Ascending aorta (tissue), 2 donors: ENCODE results near the gene FBXL14. TPM values are rescaled to one million over a fixed set of nuclear protein-coding genes. Genes with fewer than 3 reads are reported as not detected.

Experiments used
- DNase-seq, 2 donors: peaks; one replicate each; pipeline ENCODE4 v3.0.0-alpha.2; 2019; ENCODE audit warnings: low spot score in 2 of 2
- H3K27ac ChIP-seq, 2 donors: fragments of 200-600 bp; sonication (generic); one replicate each; pipeline ENCODE4 v1.5.1; 2016 to 2017; ENCODE audit warnings: mild to moderate bottlenecking in 1 of 2
- H3K27me3 ChIP-seq: fragments of 200-600 bp; sonication (generic); one replicate; pipeline ENCODE4 v1.5.1; 2017
- H3K36me3 ChIP-seq, 2 donors: fragments of 200-600 bp; sonication (generic); one replicate each; pipeline ENCODE4 v1.5.1; 2016
- H3K4me1 ChIP-seq, 2 donors: fragments of 200-600 bp; sonication (generic); one replicate each; pipeline ENCODE4 v1.5.1; 2016 to 2017; ENCODE audit warnings: mild to moderate bottlenecking in 1 of 2
- H3K4me3 ChIP-seq, 2 donors: fragments of 200-600 bp; sonication (generic); one replicate each; pipeline ENCODE4 v1.5.1; 2016 to 2017; ENCODE audit warnings: mild to moderate bottlenecking in 1 of 2
- H3K9me3 ChIP-seq, 2 donors: fragments of 200-600 bp; sonication (generic); one replicate each; pipeline ENCODE4 v1.5.1; 2016
- intact Hi-C: fragments of 100-400 bp; cut with DNase I; formaldehyde crosslinking; loops from one replicate; pipeline ENCODE4 v1.15.1; 2023
- total RNA-seq: library from RNA; depleted of rRNA; stranded (reverse); fragments of >200 nt; gene quantifications from one replicate; pipeline ENCODE4 v1.1.0, GENCODE V29; 2016
- TF ChIP-seq, protein P1 (sequence below), 3 experiments: fragments of 200-600 bp in 2 of 3; fragments of 450-650 bp in 1 of 3; sonication (generic) in 2 of 3; IDR thresholded peaks; one replicate each; pipeline ENCODE4 v1.5.1; 2016 to 2019; ENCODE audit warnings: antibody characterized with exemption in 3 of 3, mild to moderate bottlenecking in 1 of 3, moderate library complexity in 1 of 3

Gene FBXL14
- total RNA-seq, 1 donor from 2014 or later, result 14.7 TPM

DNA sequence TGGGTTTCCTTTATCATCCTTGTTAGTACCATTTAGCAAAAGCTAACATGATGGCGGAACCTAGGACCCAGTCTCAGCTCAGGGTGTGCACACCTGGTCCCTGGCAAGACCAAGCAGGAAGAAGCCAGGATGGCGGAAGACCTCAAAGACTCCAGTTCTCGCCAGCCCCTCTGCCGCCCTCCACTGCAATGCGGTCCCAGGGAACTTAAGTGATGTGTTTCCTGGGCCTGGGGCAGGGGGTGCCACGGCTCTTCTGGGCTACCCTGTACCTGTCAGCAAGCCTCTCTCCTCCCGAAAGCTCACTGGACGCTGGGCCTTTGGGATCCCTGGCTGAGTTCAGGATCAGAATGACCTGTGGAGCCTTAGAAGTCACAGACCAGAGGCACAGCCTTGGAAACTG, 71.3 kb downstream of the FBXL14 start:
- H3K36me3 ChIP-seq, result no peaks in the 10 kb centered on the region
- H3K27me3 ChIP-seq, result no peaks in the 10 kb centered on the region
- intact Hi-C loops, result no loop called here
- DNase-seq, result no peak
- TF ChIP-seq, protein P1, sequence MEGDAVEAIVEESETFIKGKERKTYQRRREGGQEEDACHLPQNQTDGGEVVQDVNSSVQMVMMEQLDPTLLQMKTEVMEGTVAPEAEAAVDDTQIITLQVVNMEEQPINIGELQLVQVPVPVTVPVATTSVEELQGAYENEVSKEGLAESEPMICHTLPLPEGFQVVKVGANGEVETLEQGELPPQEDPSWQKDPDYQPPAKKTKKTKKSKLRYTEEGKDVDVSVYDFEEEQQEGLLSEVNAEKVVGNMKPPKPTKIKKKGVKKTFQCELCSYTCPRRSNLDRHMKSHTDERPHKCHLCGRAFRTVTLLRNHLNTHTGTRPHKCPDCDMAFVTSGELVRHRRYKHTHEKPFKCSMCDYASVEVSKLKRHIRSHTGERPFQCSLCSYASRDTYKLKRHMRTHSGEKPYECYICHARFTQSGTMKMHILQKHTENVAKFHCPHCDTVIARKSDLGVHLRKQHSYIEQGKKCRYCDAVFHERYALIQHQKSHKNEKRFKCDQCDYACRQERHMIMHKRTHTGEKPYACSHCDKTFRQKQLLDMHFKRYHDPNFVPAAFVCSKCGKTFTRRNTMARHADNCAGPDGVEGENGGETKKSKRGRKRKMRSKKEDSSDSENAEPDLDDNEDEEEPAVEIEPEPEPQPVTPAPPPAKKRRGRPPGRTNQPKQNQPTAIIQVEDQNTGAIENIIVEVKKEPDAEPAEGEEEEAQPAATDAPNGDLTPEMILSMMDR (IDR thresholded peaks at IDR 0.05), result no peak
- H3K4me3 ChIP-seq, result no peak overlapping the region
- peaks cover 0 to 7% of the 10 kb centered on the region in 2 donors for H3K4me1 ChIP-seq
- H3K9me3 ChIP-seq, result no peaks in the 10 kb centered on the region
- H3K27ac ChIP-seq, result no peak overlapping the region

DNA sequence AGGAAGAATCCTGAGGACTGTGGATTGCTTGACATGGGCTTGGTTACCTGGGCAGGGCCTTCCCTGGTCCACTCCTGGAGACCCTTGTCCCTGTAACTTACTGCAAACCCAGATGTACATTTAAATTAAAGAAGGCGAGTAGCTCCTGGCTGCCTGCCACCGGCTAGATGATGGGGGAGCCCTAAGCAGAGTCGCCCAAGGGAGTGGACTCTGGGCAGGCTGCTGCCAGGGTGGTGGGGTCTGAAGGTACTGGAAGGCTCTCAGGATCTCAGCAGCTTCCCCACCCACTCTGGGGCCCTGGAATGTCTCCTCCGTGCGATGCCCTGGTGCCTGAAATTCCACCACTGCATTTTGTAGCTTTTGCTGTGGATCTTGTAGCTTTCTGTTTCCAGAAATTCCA, 74.7 kb downstream of the FBXL14 start:
- Histone ChIP-seq H3K36me3 (no peaks in the 10 kb centered on the region), H3K27me3 (no peaks in the 10 kb centered on the region), H3K4me3 (no peak overlapping the region), H3K27ac (no peak overlapping the region), H3K4me1 (peaks cover 0 to 7% of the 10 kb centered on the region in 2 donors), H3K9me3 (no peaks in the 10 kb centered on the region)
- TF ChIP-seq, protein P1 (IDR thresholded peaks at IDR 0.05), result no peak
- intact Hi-C loops, result no loop called here
- no peak for DNase-seq

DNA sequence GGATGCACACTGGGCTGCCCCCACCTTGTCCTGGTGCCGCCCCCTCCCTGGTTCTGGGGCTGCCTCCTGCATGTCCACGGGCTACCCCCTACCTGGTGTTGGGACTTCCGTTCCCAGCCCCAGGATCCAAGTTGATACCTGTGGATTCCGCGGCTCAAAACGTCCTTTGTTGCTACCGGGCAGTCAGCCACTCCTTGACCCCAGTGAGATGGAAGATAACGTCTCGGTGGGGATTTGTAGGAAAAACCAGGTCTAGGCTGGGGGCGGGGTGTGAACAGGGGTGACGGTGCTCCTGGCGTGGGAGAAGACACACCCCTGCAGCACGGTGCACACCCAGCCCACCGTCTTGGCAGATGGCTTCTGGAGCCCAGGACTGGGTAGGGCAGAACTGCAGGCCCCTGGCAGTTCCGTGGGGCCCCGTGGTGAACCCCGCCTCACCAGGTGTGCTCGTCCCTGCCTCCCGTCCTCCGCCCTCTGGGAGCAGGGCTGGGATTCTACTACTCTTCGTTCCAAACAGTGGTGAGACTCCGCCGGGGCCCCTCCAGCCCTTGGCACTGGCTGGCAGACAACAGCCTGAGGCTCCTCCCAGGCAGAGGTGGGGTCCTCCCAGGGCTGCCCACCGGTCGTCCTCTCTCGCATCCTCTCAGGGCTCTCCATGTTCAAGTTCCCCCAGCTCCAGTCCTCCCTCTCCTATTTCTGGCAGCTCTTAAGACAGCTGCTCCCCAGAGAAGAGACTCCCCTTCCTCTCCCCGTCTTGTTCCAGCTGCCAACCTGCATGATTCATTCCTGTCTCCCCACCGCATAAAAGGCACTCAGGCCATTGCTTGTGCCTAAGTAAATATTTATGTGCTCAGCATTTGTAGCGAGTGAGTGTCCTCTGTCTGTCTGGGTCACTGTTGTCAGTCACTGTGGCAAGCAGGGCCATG, 75.5 kb downstream of the FBXL14 start:
- H3K4me3 ChIP-seq, result no peak overlapping the region
- H3K36me3 ChIP-seq, result no peaks in the 10 kb centered on the region
- no peaks in the 10 kb centered on the region for H3K27me3 ChIP-seq
- H3K4me1 ChIP-seq, result peaks cover 0 to 7% of the 10 kb centered on the region in 2 donors
- DNase-seq, result no peak
- H3K9me3 ChIP-seq, result no peaks in the 10 kb centered on the region
- H3K27ac ChIP-seq, result no peak overlapping the region
- TF ChIP-seq, protein P1 (IDR thresholded peaks at IDR 0.05), result no peak
- intact Hi-C loops, result no loop called here

DNA sequence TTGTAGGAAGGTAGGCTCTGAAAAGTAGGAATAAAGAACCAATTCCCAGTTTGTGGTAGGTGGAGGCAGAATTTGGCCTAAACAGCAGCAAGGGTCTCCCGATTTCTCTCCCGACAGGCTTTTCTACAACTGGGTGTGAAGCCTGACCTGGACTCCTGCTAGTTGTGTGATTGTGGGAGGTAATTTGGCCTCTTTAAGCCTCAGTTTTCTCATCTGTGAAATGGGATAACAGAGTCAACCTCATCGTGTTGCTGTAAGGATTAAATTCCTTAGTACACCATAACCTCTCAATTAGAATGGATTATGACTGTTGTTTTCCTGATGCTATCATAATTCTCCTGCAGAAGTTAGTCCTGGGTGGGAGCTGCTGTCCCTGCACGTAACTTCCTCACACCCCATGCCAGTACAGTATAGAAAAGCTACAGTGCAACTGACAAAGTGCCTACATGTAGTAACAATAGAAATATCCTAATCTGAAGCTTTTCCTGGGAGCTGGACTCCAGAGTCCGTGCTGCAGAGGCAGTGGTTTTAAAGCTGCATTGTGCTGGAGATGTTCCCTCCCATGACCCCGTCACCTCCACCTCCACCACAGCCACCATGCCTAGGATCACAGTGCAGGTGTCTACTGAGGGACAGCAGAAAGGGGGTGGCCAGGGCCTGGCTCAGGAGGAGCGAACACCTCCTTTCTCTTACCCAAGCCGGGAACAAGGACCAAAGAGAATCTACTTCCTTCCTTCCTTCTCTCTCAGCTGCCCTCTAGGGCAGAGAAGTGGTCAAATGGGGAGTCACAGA, 76.5 kb downstream of the FBXL14 start:
- Histone ChIP-seq H3K4me1 (peaks cover 0 to 7% of the 10 kb centered on the region in 2 donors), H3K9me3 (no peaks in the 10 kb centered on the region), H3K27ac (no peak overlapping the region), H3K4me3 (no peak overlapping the region), H3K27me3 (no peaks in the 10 kb centered on the region), H3K36me3 (no peaks in the 10 kb centered on the region)
- intact Hi-C loops, result no loop called here
- TF ChIP-seq, protein P1 (IDR thresholded peaks at IDR 0.05), result no peak
- no peak for DNase-seq

DNA sequence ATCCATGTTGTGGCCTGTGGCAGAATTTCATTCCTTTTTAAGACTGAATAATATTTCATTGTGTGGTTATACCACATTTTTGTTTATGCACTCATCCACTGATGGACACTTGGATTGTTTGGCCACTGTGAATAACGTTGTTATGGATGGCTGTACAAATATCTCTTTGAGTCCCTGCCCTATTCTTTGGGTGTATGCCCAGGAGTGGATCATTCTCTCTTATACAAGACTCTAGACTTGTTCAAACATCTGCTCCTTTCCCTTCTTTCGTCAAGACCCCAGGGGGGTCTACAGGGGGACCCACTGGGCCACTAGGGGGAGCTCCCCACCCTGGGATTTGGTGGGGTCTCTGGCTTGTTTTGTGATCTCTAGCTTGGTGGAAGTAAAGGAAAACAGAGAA, 77.4 kb downstream of the FBXL14 start:
- no peaks in the 10 kb centered on the region for H3K9me3 ChIP-seq
- H3K36me3 ChIP-seq, result no peaks in the 10 kb centered on the region
- TF ChIP-seq, protein P1 (IDR thresholded peaks at IDR 0.05), result no peak
- DNase-seq, result no peak
- H3K27me3 ChIP-seq, result no peaks in the 10 kb centered on the region
- intact Hi-C loops, result no loop called here
- H3K4me1 ChIP-seq, result peaks cover 0 to 7% of the 10 kb centered on the region in 2 donors
- no peak overlapping the region for H3K27ac ChIP-seq
- H3K4me3 ChIP-seq, result no peak overlapping the region

Other genes with a start within 250 kb of the FBXL14 start
- gene WNT5B, start 34.6 kb upstream of the FBXL14 start, total RNA-seq, result 0.53 TPM
- 25.7 TPM for gene ADIPOR2, start 96.5 kb upstream of the FBXL14 start, total RNA-seq
- gene LRTM2, start 226.0 kb upstream of the FBXL14 start, total RNA-seq, result not detected